Inflammatory macrophage (primary cell): ENCODE results near the gene GGA2.
"Not testable (repeated sequence)": the region's sequence is repeated elsewhere in the genome, so short reads cannot be mapped to it uniquely, and the experiment has no call there.

Source experiments
- DNase-seq, 2 donors: peaks; one replicate each; pipeline ENCODE4 v3.0.0-alpha.2; 2020 to 2022

GGA2 gene

DNA sequence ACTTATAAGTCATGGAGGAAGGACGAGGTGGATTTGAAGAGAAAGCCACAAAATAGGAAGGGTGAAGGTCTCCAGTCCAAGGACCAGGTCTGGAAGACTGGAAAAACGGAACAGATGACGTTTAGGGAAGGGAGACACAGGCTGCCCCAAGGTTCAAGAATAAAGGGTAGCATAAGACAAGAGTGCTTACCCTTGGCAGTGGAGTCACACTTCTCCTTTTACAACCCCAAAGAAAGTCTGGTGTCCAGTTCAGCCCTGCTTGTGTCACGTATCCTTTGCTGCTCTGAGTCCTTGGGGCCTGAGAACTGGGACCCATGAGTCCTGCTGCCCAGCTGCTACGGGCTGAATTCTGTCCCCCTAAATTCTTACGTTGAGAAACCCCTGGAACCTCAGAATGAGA is 13.0 kb upstream of the GGA2 start:
- DNase-seq = peak in 1 of 2 donors; percentile 37

DNA sequence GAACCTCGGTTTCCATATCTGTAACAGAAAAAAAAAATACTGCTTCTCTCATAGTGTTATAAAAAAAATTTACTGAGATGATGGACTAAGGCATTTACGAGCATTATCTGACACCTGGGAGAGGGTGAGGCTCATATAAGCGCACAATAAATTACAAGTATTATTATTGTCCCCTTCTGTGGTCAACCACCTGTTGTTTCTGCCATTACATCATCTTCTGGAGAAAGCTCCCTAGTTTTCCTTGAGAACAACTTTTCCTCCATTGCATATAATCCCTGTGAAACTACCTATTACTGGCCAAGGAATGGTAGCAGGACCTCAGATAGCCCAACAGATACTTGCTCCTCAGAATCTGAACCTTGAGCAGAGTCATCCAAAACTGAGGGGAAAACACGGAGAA is 11.7 kb upstream of the GGA2 start:
- DNase-seq = no peak

GRCh38 chr16:23521037-23521743 is 10.9 kb upstream of the GGA2 start:
- peak; percentile 56 to 85 for DNase-seq

DNA sequence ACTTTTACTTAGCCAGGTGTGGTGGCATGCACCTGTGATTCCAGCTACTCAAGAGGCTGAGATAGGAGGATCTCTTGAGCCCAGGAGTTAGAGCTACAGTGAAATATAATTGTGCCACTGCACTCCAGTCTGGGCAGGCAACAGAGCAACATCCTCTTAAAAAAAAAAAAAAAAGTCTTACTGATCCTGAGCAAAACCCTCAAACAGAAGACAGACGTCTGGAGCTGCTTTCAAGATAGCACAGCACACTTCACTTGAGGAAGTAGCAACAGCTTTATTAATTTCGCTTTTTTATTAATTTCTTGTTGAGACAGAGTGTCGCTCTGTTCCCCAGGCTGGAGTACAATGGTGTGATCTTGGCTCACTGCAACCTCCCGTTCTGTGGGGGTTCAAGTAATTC is 10.2 kb upstream of the GGA2 start:
- DNase-seq = peak; percentile 60 to 70

DNA sequence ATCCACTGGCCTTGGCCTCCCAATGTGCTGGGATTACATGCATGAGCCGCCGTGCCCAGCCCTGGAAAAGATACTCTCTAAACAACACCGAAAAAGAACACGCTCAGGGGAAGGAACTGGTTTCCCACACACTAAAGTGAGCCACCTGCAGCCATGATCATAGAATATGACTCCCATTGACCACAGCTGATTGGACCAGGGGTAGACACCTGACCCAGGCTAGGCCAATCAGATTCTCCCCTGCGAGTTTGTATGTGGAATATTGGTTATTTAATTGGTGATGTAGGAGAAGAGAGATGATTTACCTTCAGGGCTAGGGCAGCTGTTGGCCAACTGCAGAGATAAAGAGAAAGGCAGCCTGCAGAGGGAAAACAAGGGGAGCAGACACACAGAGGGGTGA is 9.0 kb upstream of the GGA2 start:
- no peak for DNase-seq

DNA sequence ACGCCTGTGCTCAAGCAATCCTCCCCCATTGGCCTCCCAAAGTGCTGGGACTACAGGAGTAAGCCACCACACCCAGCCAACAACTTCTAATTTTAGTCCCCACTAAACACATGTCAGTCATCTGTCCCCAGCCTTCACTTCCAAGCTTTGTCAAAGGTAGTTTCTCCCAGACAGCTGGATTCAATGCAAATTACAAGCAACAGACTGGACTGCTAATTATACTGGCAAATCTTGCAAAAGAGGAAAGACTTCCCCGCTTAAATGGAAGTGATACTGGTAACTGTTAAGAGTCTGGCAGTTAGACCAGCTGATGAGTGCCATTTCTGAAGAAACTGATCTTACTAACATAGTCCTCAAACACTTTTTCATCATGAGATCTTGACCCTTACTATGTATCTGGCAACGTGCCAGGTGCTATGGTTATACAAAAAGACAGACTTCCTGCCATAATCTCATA is 8.2 kb upstream of the GGA2 start:
- peak; percentile 77 to 90 for DNase-seq

- peak; percentile 29 to 47 for DNase-seq
Observed at GRCh38 chr16:23516366-23517137, 6.3 kb upstream of the GGA2 start.

GRCh38 chr16:23515881-23516280 is 5.6 kb upstream of the GGA2 start:
- no peak for DNase-seq

DNA sequence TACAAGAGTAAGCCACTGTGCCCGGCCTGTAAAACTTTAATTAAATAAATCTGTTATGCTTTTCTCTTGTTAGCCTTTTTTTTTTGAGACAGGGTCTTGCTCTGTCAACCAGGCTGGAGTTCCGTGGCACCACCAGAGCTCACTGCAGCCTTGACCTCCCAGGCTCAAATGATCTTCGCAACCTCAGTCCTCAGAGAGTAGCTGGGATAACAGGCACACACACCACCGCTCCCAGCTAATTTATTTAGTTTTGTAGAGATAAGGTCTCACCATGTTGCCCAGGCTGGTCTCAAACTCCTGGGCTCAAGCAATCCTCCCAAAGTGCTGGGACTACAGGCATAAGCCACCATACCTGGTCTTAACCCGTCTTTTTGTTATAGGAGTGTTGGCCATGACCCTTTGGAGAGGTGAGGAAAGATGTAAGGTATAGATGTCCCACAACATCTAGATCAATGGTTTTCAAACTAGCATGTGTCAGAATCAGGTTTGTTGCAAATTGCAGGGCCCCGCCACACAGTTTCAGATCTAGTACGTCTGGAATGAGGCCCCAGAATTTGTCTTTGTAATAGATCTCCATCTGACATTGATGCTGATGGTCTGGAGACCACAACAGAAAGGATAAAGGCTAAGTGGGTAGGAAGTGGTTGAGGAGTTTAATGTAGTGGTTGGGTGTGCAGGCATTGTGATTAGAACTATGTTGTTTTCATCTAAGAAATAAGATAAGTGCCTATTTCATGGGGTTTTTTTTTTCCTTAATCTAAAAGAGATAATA is 4.3 kb upstream of the GGA2 start:
- DNase-seq = no peak

DNA sequence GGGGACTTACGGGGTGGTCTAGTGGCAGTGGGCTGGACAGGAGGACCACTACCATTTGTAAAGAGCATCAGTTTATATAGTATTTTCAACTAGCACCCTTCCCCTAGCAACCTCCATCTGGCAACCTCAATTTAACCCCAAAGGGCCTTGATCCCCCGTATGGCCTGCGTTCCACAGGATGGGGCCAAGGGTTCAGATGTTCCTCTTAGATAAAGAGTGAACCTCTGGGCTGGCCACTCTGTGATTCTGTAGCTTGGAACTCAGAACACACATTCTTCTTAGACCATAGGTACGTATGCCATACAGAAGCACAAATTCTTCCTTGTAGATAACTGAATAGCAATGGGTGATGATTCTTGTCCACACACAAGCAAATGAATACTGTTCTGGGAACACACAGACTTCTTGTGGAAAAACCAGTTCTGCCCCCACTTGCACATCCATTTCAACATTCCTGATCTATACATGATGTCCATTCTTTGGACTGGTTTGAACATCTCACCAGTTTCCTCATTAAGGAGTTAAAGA is 1.9 kb upstream of the GGA2 start:
- no peak for DNase-seq

DNA sequence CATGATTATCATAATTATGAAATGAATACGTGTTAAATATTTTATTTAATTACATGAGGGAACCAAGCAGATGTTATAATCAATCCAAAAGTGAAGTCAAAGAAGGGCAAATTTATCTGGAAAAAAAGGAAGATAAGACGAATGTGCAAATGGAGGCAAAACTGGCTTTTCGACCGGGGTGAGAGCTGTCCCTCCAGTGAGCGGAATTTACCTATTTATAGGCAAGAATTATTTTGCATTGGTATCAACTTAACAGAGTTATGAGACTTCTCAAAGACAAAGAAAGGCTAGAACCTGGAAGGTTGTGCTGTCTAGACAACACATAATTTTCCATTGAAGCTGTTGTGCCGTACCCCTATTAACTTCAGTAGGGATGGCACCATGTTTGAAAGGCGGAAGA is 1.4 kb upstream of the GGA2 start:
- DNase-seq = no peak

DNA sequence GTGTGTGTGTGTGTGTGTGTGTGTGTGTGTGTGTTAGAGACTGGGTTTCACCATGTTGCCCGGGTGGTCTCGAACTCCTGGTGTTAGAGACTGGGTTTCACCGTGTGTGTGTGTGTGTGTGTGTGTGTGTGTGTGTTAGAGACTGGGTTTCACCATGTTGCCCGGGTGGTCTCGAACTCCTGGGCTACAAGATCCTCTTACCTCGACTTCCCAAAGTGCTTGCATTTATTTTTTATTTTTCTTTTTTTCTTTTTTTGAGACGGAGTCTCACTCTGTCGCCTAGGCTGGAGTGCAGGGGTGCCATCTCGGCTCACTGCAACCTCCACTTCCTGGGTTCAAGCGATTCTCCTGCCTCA is 599 bp upstream of the GGA2 start:
- DNase-seq = not testable (repeated sequence)

DNA sequence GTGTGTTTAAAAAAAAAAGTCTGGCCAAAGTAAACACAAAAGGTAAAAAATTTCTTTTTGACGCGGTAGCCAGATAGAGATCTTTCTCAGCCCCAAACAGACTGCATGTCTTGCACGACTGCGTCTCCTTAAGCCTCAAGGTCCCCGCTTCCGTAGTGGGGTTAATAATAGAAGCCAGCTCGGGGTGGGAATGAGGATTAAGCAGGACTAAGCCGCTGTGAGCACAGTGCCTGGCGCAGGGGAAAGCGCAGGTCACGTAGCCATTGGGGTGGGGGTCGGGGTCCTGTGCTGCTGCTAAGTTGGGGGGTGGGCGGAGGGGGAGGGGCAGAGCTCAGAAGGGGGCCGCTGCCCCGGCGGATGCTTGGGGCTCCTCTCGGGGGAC is 521 bp downstream of the GGA2 start:
- DNase-seq = peak; percentile 26 to 37

DNA sequence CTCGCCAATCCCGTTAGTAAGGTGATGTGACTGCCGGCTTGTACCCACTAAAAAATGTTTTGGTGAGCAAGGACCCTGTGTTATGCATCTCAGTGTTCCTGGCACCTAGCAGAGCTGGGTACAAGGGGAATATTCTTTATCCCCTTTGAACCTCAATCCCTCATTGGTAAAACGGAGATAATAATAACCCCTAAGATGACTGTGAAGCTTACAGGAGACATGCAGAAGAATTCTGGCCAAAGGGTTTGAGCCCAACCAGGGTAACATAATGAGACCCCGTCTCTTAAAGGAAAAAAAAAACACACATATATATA is 896 bp downstream of the GGA2 start:
- DNase-seq = no peak

DNA sequence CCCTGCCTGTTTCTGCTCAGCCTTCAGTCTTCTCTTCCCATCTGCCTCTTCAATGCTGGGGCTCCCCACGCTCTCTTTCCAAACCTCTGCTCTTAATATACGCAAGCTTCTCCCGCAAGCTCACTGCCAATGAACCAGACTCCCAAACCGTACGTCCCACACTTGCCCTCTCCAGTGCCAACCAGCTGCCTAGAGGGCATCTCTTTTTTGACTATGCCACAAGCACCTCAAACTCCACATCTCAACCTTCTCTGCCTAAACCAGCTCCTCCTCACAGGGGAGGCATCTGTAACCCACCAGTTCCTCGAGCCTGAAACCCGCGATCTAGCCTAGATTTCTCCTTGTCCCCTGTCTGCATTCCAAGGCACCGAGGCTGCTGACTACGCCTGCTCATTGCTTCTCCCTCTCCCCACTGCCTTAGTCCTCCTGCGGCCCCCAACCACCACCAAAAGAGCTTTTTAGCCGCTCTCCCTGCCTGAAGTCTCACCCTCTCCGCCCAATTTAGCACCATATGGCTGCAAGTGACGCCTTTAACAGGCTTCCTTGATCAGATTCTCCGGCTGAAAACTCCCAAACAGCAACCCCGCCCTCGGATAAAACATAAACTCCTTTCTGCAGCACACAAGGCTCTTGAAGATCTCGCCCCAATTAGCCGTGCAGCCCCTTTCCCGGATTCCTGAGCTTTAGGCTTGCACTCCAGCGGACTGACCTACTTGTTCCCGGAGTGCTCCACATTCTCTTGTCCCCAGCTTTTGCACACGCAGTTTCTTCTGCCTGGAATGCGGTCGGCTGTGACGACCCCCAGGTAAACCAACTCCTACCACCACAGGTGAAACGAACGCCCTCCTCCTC is 1.5 kb downstream of the GGA2 start:
- DNase-seq = no peak

- DNase-seq = no peak
Observed at GRCh38 chr16:23506606-23506994, 3.7 kb downstream of the GGA2 start.

- no peak for DNase-seq
Observed at GRCh38 chr16:23505671-23506605, 4.4 kb downstream of the GGA2 start.

DNA sequence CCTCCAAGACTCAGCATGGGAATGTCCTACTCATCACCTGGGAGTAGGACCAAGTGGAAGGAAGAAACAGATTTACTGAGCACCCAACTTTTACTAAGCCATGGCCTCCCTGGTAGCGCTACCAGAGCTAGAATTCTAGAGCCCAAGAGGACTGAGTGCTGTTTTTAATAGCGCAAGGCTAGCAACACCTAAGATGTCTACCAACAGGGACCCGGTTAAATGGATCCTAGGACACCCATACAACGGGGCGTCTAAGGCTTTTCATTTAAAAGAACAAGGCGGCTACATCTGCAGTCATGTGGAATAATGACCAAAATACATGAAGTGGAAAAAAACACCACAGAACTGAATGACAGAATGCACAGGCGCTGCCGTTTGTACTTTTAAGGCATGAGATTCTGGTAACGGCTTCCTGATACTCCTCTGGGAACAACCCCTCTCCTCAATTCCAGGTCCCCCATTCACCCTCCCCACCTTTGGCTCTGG is 5.1 kb downstream of the GGA2 start:
- no peak for DNase-seq

GRCh38 chr16:23504453-23505179 is 5.7 kb downstream of the GGA2 start:
- DNase-seq = peak; percentile 94 to 96

DNA sequence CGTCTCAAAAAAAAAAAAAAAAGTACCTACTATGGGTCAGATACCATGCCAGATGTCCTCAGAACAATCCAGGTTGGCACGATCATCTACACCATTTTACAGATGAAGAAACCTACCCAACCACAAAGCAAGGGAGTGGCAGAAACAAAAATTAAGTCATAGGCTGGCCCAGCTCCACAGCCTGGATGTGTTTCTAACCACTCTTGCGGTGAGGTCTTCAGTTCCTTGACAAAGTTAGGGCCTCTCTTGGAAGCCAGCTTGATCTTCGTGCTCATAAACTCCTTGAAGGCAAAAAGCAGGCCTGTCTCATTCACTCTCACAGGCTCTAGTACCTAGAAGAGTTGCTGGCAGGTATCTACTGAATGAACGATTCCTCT is 6.2 kb downstream of the GGA2 start:
- peak; percentile 26 to 46 for DNase-seq

- peak in 1 of 2 donors; percentile 19 for DNase-seq
Observed at GRCh38 chr16:23502466-23502865, 7.8 kb downstream of the GGA2 start.
